Stimulated activated CD4-positive, alpha-beta T cell treated with anti-CD3 and anti-CD28 coated beads, Interleukin-2, amount 100 ng/mL, for 24 hours (primary cell): ENCODE results near the gene ELP1.
"Not testable (repeated sequence)": the region's sequence is repeated elsewhere in the genome, so short reads cannot be mapped to it uniquely, and the experiment has no call there.

Experiments used
- DNase-seq, 2 donors: peaks; one replicate each; pipeline ENCODE4 v3.0.0-alpha.2; 2020

The ELP1 gene

GRCh38 chr9:108848296-108848695 lies 85.6 kb downstream of the ELP1 start:
- not testable (repeated sequence) for DNase-seq

GRCh38 chr9:108845947-108846346 lies 88.0 kb downstream of the ELP1 start:
- no peak for DNase-seq

GRCh38 chr9:108845507-108845906 lies 88.4 kb downstream of the ELP1 start:
- DNase-seq: no peak

GRCh38 chr9:108844856-108845255 lies 89.1 kb downstream of the ELP1 start:
- no peak for DNase-seq

GRCh38 chr9:108844391-108844790 lies 89.5 kb downstream of the ELP1 start:
- no peak for DNase-seq

GRCh38 chr9:108842610-108843295 lies 91.2 kb downstream of the ELP1 start:
- DNase-seq: peak in 1 of 2 donors; percentile 9

GRCh38 chr9:108839561-108839960 lies 94.4 kb downstream of the ELP1 start:
- not testable (repeated sequence) for DNase-seq

- no peak for DNase-seq
Measured at GRCh38 chr9:108838017-108838416, 95.9 kb downstream of the ELP1 start.

GRCh38 chr9:108837530-108837929 lies 96.4 kb downstream of the ELP1 start:
- DNase-seq: no peak

- no peak for DNase-seq
Measured at GRCh38 chr9:108836781-108837180, 97.1 kb downstream of the ELP1 start.

- no peak for DNase-seq
Measured at GRCh38 chr9:108836319-108836718, 97.6 kb downstream of the ELP1 start.

- no peak for DNase-seq
Measured at GRCh38 chr9:108835831-108836230, 98.1 kb downstream of the ELP1 start.

- no peak for DNase-seq
Measured at GRCh38 chr9:108834959-108835665, 98.8 kb downstream of the ELP1 start.

GRCh38 chr9:108832179-108832500 lies 101.8 kb downstream of the ELP1 start:
- no peak for DNase-seq

- no peak for DNase-seq
Measured at GRCh38 chr9:108831496-108832178, 102.3 kb downstream of the ELP1 start.

GRCh38 chr9:108830272-108830671 lies 103.7 kb downstream of the ELP1 start:
- no peak for DNase-seq

GRCh38 chr9:108823829-108824228 lies 110.1 kb downstream of the ELP1 start:
- DNase-seq: no peak
